Neural crest cell (in vitro differentiated cells): ENCODE results near the gene CBX2. TPM values are rescaled to one million over a fixed set of nuclear protein-coding genes. Genes with fewer than 3 reads are reported as not detected.

Source experiments
- DNase-seq: peaks from one replicate; pipeline ENCODE4 v3.0.0; 2021; ENCODE audit warnings: low read depth, mixed read lengths, low spot score
- H3K27ac Mint-ChIP-seq: one replicate; pipeline ENCODE4 v1.8.0; 2021; ENCODE audit warnings: mild to moderate bottlenecking, mixed read lengths; ENCODE audit not compliant: unreplicated experiment
- H3K27me3 Mint-ChIP-seq: 2 replicates; pipeline ENCODE4 v1.8.0; 2021; ENCODE audit warnings: low read depth, mild to moderate bottlenecking, mixed read lengths
- H3K36me3 Mint-ChIP-seq: 2 replicates; pipeline ENCODE4 v1.8.0; 2021; ENCODE audit warnings: low read depth, mild to moderate bottlenecking, mixed read lengths
- H3K4me1 Mint-ChIP-seq: 2 replicates; pipeline ENCODE4 v1.8.0; 2021; ENCODE audit warnings: mixed read lengths
- H3K4me3 Mint-ChIP-seq: one replicate; pipeline ENCODE4 v1.8.0; 2021; ENCODE audit warnings: mild to moderate bottlenecking, mixed read lengths
- H3K9me3 Mint-ChIP-seq: 2 replicates; pipeline ENCODE4 v1.8.0; 2021; ENCODE audit warnings: mixed read lengths
- total RNA-seq: library from RNA; stranded (reverse); gene quantifications from 2 replicates; pipeline ENCODE4 v1.2.1, GENCODE V29; 2021
- TF ChIP-seq, protein P1 (sequence below): fragments of 200-600 bp; sonication (generic); conservative IDR thresholded peaks from 2 replicates; pipeline ENCODE4 v1.5.0; 2021; ENCODE audit warnings: antibody characterized with exemption, mild to moderate bottlenecking

The CBX2 gene
- total RNA-seq, 1 donor from 2014 or later = 101 TPM

DNA sequence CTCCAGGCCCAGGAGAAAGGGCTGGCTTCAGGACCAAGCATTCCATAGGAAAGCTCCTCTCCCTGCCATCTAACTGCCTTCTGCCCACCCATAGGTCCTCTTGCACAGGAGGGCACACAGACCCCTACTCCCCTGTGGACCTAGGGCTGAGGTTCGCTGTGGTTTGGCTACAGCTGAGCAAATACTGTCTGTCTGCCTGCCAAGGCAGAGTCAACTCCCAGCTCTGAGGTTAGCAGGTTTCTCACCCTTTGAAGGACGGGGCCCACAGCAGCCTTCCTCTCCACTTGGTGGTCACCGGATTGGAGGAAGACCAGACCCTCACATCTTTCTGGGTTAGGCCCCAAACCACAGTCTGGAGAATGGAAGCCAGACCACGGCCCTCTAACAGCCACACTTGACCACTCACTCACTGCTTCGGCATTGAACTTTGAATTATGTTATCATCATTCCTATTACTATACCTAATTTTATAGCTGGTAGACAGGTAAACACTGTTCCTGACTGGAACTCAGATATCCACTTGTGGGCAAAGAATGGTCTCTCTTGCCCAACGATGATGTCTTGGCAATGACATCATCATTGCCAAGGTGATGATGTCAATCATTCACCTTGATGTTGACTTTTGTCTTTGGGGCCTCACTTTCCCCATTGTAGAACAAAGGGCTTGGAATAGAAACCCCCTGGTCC lies 47.1 kb downstream of the CBX2 start:
- Mint-ChIP-seq H3K36me3 (peaks cover 4% of the 10 kb centered on the region), H3K4me1 (peaks cover 38% of the 10 kb centered on the region), H3K9me3 (peaks cover 4% of the 10 kb centered on the region), H3K27me3 (peaks cover 16% of the 10 kb centered on the region), H3K4me3 (no peak overlapping the region), H3K27ac (no peak overlapping the region)
- TF ChIP-seq, protein P1, sequence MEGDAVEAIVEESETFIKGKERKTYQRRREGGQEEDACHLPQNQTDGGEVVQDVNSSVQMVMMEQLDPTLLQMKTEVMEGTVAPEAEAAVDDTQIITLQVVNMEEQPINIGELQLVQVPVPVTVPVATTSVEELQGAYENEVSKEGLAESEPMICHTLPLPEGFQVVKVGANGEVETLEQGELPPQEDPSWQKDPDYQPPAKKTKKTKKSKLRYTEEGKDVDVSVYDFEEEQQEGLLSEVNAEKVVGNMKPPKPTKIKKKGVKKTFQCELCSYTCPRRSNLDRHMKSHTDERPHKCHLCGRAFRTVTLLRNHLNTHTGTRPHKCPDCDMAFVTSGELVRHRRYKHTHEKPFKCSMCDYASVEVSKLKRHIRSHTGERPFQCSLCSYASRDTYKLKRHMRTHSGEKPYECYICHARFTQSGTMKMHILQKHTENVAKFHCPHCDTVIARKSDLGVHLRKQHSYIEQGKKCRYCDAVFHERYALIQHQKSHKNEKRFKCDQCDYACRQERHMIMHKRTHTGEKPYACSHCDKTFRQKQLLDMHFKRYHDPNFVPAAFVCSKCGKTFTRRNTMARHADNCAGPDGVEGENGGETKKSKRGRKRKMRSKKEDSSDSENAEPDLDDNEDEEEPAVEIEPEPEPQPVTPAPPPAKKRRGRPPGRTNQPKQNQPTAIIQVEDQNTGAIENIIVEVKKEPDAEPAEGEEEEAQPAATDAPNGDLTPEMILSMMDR = no peak
- no peak for DNase-seq

GRCh38 chr17:79825580-79825921 lies 47.6 kb downstream of the CBX2 start:
- peaks cover 12% of the 10 kb centered on the region for H3K27me3 Mint-ChIP-seq
- H3K4me1 Mint-ChIP-seq = peaks cover 39% of the 10 kb centered on the region
- peaks cover 4% of the 10 kb centered on the region for H3K9me3 Mint-ChIP-seq

GRCh38 chr17:79826204-79826680 lies 48.3 kb downstream of the CBX2 start:
- no peak for DNase-seq
- Mint-ChIP-seq H3K27me3 (peaks cover 5% of the 10 kb centered on the region), H3K27ac (no peak overlapping the region)

More at GRCh38 chr17:79825580-79825921, 47.6 kb downstream of the CBX2 start:
- Mint-ChIP-seq H3K4me3 (no peak overlapping the region), H3K36me3 (peaks cover 4% of the 10 kb centered on the region), H3K27ac (no peak overlapping the region)
- no peak for DNase-seq
- TF ChIP-seq, protein P1 = no peak

GRCh38 chr17:79826841-79827578 lies 49.1 kb downstream of the CBX2 start:
- Mint-ChIP-seq H3K27ac (no peak overlapping the region), H3K9me3 (peaks cover 4% of the 10 kb centered on the region), H3K4me3 (peak overlapping the region; percentile 1), H3K4me1 (peaks cover 46% of the 10 kb centered on the region), H3K36me3 (peaks cover 4% of the 10 kb centered on the region), H3K27me3 (peaks cover 5% of the 10 kb centered on the region)
- DNase-seq = no peak
- TF ChIP-seq, protein P1 = no peak

More at GRCh38 chr17:79826204-79826680, 48.3 kb downstream of the CBX2 start:
- Mint-ChIP-seq H3K4me3 (no peak overlapping the region), H3K36me3 (peaks cover 4% of the 10 kb centered on the region), H3K9me3 (peaks cover 4% of the 10 kb centered on the region), H3K4me1 (peaks cover 41% of the 10 kb centered on the region)
- TF ChIP-seq, protein P1 = no peak

DNA sequence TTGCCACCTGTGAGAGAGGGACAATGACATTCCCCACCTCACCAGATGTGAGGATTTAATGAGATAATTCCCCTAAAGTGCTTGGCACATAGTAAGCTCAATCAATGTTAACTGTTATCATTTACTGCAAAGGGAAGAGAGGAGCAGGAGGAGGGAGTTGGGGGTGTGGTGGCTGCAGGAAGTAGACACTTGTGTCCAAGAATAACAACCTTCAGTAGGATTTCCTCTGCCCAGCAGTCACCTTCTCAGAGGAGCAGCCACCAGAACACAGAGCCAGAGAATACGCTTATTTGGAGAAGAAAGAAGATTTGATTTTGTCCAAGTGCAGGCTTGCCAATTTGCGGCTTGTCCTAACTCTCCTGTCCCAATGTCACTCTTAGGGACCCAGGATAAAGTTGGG lies 51.1 kb downstream of the CBX2 start:
- peak overlapping the region; percentile 53 for H3K27ac Mint-ChIP-seq
- TF ChIP-seq, protein P1 = no peak
- H3K27me3 Mint-ChIP-seq = peaks cover 7% of the 10 kb centered on the region
- DNase-seq = no peak
- peaks cover 4% of the 10 kb centered on the region for H3K9me3 Mint-ChIP-seq
- H3K4me3 Mint-ChIP-seq = peak overlapping the region; percentile 53
- peaks cover 53% of the 10 kb centered on the region for H3K4me1 Mint-ChIP-seq
- H3K36me3 Mint-ChIP-seq = peaks cover 9% of the 10 kb centered on the region
